GM10847 (cell line): ENCODE measurements around the gene MCOLN2.

Experiments
- POLR2A ChIP-seq: IDR thresholded peaks from 2 replicates; pipeline ENCODE4 v1.6.1; 2011; ENCODE audit not compliant: insufficient read length; ENCODE audit errors: extremely low read depth

Gene MCOLN2

GRCh38 chr1:84961316-84961715, 35.6 kb downstream of the MCOLN2 start:
- TF ChIP-seq POLR2A, result no peak

- TF ChIP-seq POLR2A, result no peak
These were observed 36.5 kb downstream of the MCOLN2 start for GRCh38 chr1:84960371-84960770.

DNA sequence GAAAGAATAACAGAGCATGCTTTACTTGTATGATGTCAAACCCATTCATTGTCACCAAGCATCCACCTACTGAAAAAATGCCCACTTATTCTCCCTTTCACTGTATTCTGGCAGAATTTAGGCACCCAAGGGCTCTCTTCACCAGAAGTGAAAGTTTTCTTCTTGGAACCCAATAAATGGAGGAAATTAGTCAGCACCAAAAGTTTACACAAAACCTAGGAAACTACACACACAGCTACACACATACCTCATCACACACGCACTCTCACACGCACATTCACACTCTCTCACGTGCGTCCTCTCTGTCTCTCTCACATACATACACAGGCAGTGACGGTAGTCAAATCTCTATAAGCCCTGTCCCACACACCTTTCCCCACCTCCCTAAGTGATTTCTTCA, 37.6 kb downstream of the MCOLN2 start:
- no peak for TF ChIP-seq POLR2A

DNA sequence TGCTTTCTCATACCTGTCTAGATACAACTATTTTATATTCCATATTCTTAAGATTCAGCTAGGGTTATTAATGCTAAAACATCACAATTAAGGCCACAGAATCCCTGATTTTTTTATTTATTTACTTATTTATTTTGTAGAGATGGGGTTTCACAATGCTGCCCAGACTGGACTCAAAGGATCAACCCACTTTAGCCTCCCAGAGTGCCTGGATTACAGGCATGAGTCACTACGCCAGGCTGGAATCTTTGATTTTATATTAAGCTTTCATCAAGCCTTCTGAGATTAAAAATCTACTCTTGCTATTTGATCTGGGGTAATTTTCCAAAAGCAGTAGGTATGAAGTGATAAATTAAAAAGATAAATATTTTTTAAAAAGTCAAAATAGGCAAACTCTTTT, 38.9 kb downstream of the MCOLN2 start:
- no peak for TF ChIP-seq POLR2A

DNA sequence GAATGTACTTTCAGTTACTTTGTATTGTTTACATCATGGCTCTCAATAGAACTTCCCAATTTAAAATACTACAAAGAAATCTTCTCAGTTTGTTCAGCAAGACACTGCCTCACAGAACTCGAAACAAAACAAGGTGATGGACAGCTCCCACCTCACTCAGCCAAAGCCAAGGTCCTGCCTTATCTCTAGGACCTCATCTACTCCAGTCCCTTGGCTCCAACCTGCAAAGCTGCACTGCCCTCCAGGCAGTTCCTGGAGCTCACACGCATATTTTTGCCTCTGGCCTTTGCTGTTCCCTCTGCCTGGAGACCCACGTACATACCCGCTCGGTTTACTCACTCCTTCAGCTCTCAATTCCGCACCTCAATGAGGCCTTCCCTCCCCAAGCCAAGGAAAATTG, 40.3 kb downstream of the MCOLN2 start:
- no peak for TF ChIP-seq POLR2A

DNA sequence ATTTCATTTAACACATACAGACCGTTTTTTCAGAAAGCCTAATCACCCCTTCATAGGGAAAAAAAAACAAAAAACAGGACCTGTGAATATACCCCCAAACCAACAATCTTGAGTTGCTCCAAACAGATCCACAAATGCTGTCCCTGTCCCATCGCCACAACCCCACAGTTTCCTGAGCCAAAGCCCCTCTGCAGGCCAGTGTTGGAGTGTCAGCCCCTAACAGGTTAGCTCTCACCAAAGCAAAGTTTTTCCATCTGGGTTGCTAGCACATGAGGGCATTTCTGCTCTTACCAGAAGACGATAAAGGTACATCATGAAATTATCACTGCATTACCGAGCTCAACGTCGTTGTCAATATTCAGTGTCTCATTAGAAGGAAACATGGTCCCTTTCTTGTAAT, 40.8 kb downstream of the MCOLN2 start:
- no peak for TF ChIP-seq POLR2A

- TF ChIP-seq POLR2A, result no peak
These were observed 47.2 kb downstream of the MCOLN2 start for GRCh38 chr1:84949664-84950063.

DNA sequence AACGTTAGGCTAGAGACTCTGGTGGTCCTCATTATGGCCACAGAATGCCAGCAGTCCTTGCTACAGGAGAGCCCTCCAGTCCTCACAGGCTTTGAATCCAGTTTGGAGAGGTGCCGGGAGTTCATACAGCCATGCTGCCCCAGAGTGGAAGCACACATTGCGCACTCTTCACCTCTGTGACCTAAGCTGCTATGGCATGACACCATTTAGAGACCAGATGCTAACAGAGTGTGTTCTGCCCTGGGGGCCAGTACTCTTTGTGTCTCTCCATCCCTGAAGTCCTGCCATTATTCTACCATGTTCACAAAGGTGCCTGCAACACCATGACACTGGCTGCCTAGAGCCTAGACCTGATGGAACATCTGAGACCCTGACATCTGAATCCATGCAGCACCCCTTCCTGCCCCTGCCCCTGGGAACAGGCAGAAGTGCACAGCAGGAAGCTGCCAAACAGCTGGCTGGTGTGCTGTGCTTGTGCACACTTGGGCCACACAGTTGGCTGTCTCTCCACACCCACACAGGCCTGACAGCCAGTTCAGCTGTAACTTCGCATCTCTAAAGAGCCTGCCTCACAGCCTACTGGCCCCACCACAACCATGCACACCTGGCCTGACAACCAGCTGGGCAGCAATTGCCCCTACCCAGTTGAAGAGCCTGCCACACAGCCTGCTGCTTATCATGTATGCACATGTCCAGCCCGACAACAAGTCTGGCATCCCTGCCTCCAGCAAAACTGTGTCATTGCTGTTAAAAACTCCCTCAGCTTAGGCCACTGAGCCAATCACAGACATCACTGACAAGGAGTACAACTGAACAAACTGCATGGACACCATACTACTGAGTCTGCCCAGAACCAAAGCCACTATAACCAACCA, 49.1 kb downstream of the MCOLN2 start:
- no peak for TF ChIP-seq POLR2A

- no peak for TF ChIP-seq POLR2A
These were observed 50.3 kb downstream of the MCOLN2 start for GRCh38 chr1:84946631-84947030.

GRCh38 chr1:84944767-84945486, 52.0 kb downstream of the MCOLN2 start:
- no peak for TF ChIP-seq POLR2A

DNA sequence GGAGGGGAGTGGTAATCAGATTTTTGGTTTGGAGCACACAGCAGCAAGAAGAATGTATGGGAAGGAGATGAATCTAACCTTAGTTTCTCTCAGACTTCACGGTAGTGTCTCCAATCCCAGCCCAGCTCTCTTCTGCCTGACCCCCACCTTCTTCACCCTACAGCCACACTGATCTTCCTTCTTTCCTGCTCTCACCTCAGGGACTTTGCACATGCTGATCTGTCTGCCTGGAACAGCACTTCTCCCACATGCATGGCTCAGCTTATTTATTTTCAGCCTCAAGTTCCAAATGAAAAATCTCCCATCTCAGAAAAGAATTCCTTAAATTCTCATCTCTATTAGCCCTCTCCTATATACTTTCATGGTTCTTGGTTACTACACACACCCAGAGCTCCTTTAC, 55.1 kb downstream of the MCOLN2 start:
- TF ChIP-seq POLR2A, result no peak

DNA sequence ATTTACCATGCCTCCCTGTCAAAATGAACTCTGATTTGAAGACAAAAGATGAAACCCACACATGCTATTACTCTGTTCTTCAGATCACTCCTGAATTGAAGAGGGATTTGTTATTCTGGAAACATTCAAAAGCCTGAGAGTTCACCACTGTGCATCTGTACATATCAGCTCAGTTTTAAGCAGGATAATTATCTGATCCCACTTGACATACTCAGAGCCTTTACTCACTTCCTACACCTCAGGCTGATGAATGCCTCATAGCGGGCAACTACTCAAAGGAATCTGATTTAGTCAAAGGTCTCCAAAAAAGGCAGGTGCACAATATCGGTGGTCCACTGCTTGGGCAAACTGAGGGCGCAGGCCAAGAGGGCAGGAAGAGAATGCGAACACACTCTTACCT, 56.4 kb downstream of the MCOLN2 start:
- no peak for TF ChIP-seq POLR2A

GRCh38 chr1:84939761-84940160, 57.2 kb downstream of the MCOLN2 start:
- TF ChIP-seq POLR2A, result no peak

GRCh38 chr1:84939151-84939550, 57.8 kb downstream of the MCOLN2 start:
- TF ChIP-seq POLR2A, result no peak

- no peak for TF ChIP-seq POLR2A
These were observed 60.6 kb downstream of the MCOLN2 start for GRCh38 chr1:84936116-84936810.

GRCh38 chr1:84933011-84933611, 63.8 kb downstream of the MCOLN2 start:
- no peak for TF ChIP-seq POLR2A

DNA sequence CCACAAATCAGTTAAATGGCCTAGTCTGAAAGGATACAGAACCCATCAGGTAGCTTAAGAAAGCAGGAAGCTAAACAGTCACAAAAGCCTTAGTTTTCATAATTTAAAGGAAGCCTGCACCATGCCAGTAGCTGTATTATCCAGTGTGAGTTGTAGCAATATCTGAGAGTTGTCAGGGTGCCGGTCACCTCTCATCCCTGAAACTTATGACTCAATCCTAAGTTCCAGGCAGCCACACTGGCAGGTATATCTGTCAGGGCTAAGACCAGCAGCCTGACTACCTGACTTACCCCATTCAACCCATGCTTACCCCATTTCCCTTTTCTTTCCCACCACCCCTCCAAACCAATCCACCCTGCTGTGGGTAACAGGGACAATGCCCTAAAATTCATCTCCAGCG, 66.1 kb downstream of the MCOLN2 start:
- no peak for TF ChIP-seq POLR2A
